ENCODE results near the gene CREB3L1.
"Not testable (repeated sequence)": the region's sequence is repeated elsewhere in the genome, so short reads cannot be mapped to it uniquely, and the experiment has no call there.

CREB3L1 gene

GRCh38 chr11:46253258-46254132 is 24.0 kb upstream of the CREB3L1 start:
- Histone ChIP-seq H3K27ac (ENCODE audit: insufficient read depth in 1 of 2, low read depth in 1 of 2, low read length in 2 of 2, poor library complexity in 1 of 2, severe bottlenecking in 2 of 2) (no peak overlapping the region), H3K36me3 (ENCODE audit: control insufficient read depth in 4 of 4, insufficient read depth in 4 of 4, low read length in 3 of 4) (no peaks in the 10 kb centered on the region), H3K4me1 (ENCODE audit: control extremely low read depth in 1 of 4, control insufficient read depth in 4 of 4, insufficient read depth in 4 of 4, low read length in 3 of 4) (peaks cover 0 to 8% (median under 1%) of the 10 kb centered on the region in 4 experiments), H3K4me3 (ENCODE audit: control insufficient read depth in 1 of 7, extremely low read depth in 1 of 7, insufficient read depth in 4 of 7, low read depth in 2 of 7, low read length in 6 of 7) (no peak overlapping the region), H3K9me3 (ENCODE audit: control extremely low read depth in 1 of 5, control insufficient read depth in 4 of 5, insufficient read depth in 2 of 5, low read depth in 1 of 5, low read length in 4 of 5) (no peaks in the 10 kb centered on the region), H3K27me3 (replicated peaks in 2 of 5; ENCODE audit: control insufficient read depth in 4 of 5, insufficient read depth in 5 of 5, low read length in 4 of 5) (no peaks in the 10 kb centered on the region)
- WGBS (ENCODE audit: insufficient coverage), result 96% methylated on average over 11 of the region's 13 CpGs
- POLR2A ChIA-PET, result no interaction called here
- CTCF ChIA-PET, result interaction anchor here (0.6 to 0.9 kb wide), 2 partner anchors 14 to 15 kb away, joined by 3 read pairs; no protein-coding TSS in a partner anchor
- DNase-seq, result no peak

GRCh38 chr11:46254133-46254491 is 23.4 kb upstream of the CREB3L1 start:
- POLR2A ChIA-PET, result no interaction called here

GRCh38 chr11:46256540-46257001 is 20.9 kb upstream of the CREB3L1 start:
- Histone ChIP-seq H3K4me1 (ENCODE audit: control extremely low read depth in 1 of 4, control insufficient read depth in 4 of 4, insufficient read depth in 4 of 4, low read length in 3 of 4) (peaks cover 0 to 8% (median 0%) of the 10 kb centered on the region in 4 experiments), H3K36me3 (ENCODE audit: control insufficient read depth in 4 of 4, insufficient read depth in 4 of 4, low read length in 3 of 4) (no peaks in the 10 kb centered on the region), H3K9me3 (ENCODE audit: control extremely low read depth in 1 of 5, control insufficient read depth in 4 of 5, insufficient read depth in 2 of 5, low read depth in 1 of 5, low read length in 4 of 5) (no peaks in the 10 kb centered on the region), H3K27ac (ENCODE audit: insufficient read depth in 1 of 2, low read depth in 1 of 2, low read length in 2 of 2, poor library complexity in 1 of 2, severe bottlenecking in 2 of 2) (no peak overlapping the region), H3K4me3 (ENCODE audit: control insufficient read depth in 1 of 7, extremely low read depth in 1 of 7, insufficient read depth in 4 of 7, low read depth in 2 of 7, low read length in 6 of 7) (no peak overlapping the region), H3K27me3 (replicated peaks in 2 of 5; ENCODE audit: control insufficient read depth in 4 of 5, insufficient read depth in 5 of 5, low read length in 4 of 5) (no peaks in the 10 kb centered on the region)
- DNase-seq, result no peak
- WGBS (ENCODE audit: insufficient coverage), result 100% methylated on average over 3 of the region's 3 CpGs
- POLR2A ChIA-PET, result no interaction called here
- CTCF ChIA-PET, result interaction anchor here (1.2 kb wide), 1 partner anchor 21 kb away, joined by 4 read pairs; the partner anchor contains the start of gene CREB3L1

More at GRCh38 chr11:46254133-46254491, 23.4 kb upstream of the CREB3L1 start:
- Histone ChIP-seq H3K9me3 (ENCODE audit: control extremely low read depth in 1 of 5, control insufficient read depth in 4 of 5, insufficient read depth in 2 of 5, low read depth in 1 of 5, low read length in 4 of 5) (no peaks in the 10 kb centered on the region), H3K36me3 (ENCODE audit: control insufficient read depth in 4 of 4, insufficient read depth in 4 of 4, low read length in 3 of 4) (no peaks in the 10 kb centered on the region), H3K4me1 (ENCODE audit: control extremely low read depth in 1 of 4, control insufficient read depth in 4 of 4, insufficient read depth in 4 of 4, low read length in 3 of 4) (peaks cover 0 to 8% (median under 1%) of the 10 kb centered on the region in 4 experiments), H3K27ac (ENCODE audit: insufficient read depth in 1 of 2, low read depth in 1 of 2, low read length in 2 of 2, poor library complexity in 1 of 2, severe bottlenecking in 2 of 2) (no peak overlapping the region), H3K27me3 (replicated peaks in 2 of 5; ENCODE audit: control insufficient read depth in 4 of 5, insufficient read depth in 5 of 5, low read length in 4 of 5) (no peaks in the 10 kb centered on the region), H3K4me3 (ENCODE audit: control insufficient read depth in 1 of 7, extremely low read depth in 1 of 7, insufficient read depth in 4 of 7, low read depth in 2 of 7, low read length in 6 of 7) (no peak overlapping the region)
- 95% methylated on average over 8 of the region's 9 CpGs for WGBS (ENCODE audit: insufficient coverage)
- CTCF ChIA-PET, result interaction anchor here (0.6 to 0.9 kb wide), 2 partner anchors 14 to 16 kb away, joined by 3 read pairs; no protein-coding TSS in a partner anchor
- no peak for DNase-seq

GRCh38 chr11:46259347-46259746 is 18.1 kb upstream of the CREB3L1 start:
- H3K27me3 ChIP-seq (replicated peaks in 2 of 5; ENCODE audit: control insufficient read depth in 4 of 5, insufficient read depth in 5 of 5, low read length in 4 of 5); DNase-seq; POLR2A ChIA-PET; H3K36me3 ChIP-seq (ENCODE audit: control insufficient read depth in 4 of 4, insufficient read depth in 4 of 4, low read length in 3 of 4); H3K4me3 ChIP-seq (ENCODE audit: control insufficient read depth in 1 of 7, extremely low read depth in 1 of 7, insufficient read depth in 4 of 7, low read depth in 2 of 7, low read length in 6 of 7); H3K4me1 ChIP-seq (ENCODE audit: control extremely low read depth in 1 of 4, control insufficient read depth in 4 of 4, insufficient read depth in 4 of 4, low read length in 3 of 4); H3K9me3 ChIP-seq (ENCODE audit: control extremely low read depth in 1 of 5, control insufficient read depth in 4 of 5, insufficient read depth in 2 of 5, low read depth in 1 of 5, low read length in 4 of 5); H3K27ac ChIP-seq (ENCODE audit: insufficient read depth in 1 of 2, low read depth in 1 of 2, low read length in 2 of 2, poor library complexity in 1 of 2, severe bottlenecking in 2 of 2): not testable (repeated sequence)
- WGBS (ENCODE audit: insufficient coverage), result 92% methylated on average over 3 of the region's 5 CpGs
- CTCF ChIA-PET, result interaction anchor here (1.0 to 2.1 kb wide), 5 partner anchors 9 to 50 kb away, joined by 3 to 4 read pairs (median 3); no protein-coding TSS in a partner anchor

GRCh38 chr11:46259971-46260560 is 17.4 kb upstream of the CREB3L1 start:
- Histone ChIP-seq H3K27ac (ENCODE audit: insufficient read depth in 1 of 2, low read depth in 1 of 2, low read length in 2 of 2, poor library complexity in 1 of 2, severe bottlenecking in 2 of 2) (no peak overlapping the region), H3K4me3 (ENCODE audit: control insufficient read depth in 1 of 7, extremely low read depth in 1 of 7, insufficient read depth in 4 of 7, low read depth in 2 of 7, low read length in 6 of 7) (no peak overlapping the region), H3K9me3 (ENCODE audit: control extremely low read depth in 1 of 5, control insufficient read depth in 4 of 5, insufficient read depth in 2 of 5, low read depth in 1 of 5, low read length in 4 of 5) (no peaks in the 10 kb centered on the region), H3K4me1 (ENCODE audit: control extremely low read depth in 1 of 4, control insufficient read depth in 4 of 4, insufficient read depth in 4 of 4, low read length in 3 of 4) (peaks cover 0 to 8% (median 0%) of the 10 kb centered on the region in 4 experiments), H3K27me3 (replicated peaks in 2 of 5; ENCODE audit: control insufficient read depth in 4 of 5, insufficient read depth in 5 of 5, low read length in 4 of 5) (no peaks in the 10 kb centered on the region), H3K36me3 (ENCODE audit: control insufficient read depth in 4 of 4, insufficient read depth in 4 of 4, low read length in 3 of 4) (no peaks in the 10 kb centered on the region)
- no peak for DNase-seq
- 97% methylated on average over 5 of the region's 10 CpGs for WGBS (ENCODE audit: insufficient coverage)
- ChIA-PET POLR2A (no interaction called here), CTCF (interaction anchor here (1.0 to 2.1 kb wide), 5 partner anchors 10 to 50 kb away, joined by 3 to 4 read pairs (median 3); no protein-coding TSS in a partner anchor)

- CTCF ChIA-PET, result no interaction called here
- POLR2A ChIA-PET, result no interaction called here
- WGBS (ENCODE audit: insufficient coverage), result 100% methylated on average over 3 of the region's 3 CpGs
- Histone ChIP-seq H3K4me3 (ENCODE audit: control insufficient read depth in 1 of 7, extremely low read depth in 1 of 7, insufficient read depth in 4 of 7, low read depth in 2 of 7, low read length in 6 of 7) (no peak overlapping the region), H3K4me1 (ENCODE audit: control extremely low read depth in 1 of 4, control insufficient read depth in 4 of 4, insufficient read depth in 4 of 4, low read length in 3 of 4) (peaks cover 0 to 4% (median 2%) of the 10 kb centered on the region in 4 experiments), H3K27ac (ENCODE audit: insufficient read depth in 1 of 2, low read depth in 1 of 2, low read length in 2 of 2, poor library complexity in 1 of 2, severe bottlenecking in 2 of 2) (no peak overlapping the region), H3K9me3 (ENCODE audit: control extremely low read depth in 1 of 5, control insufficient read depth in 4 of 5, insufficient read depth in 2 of 5, low read depth in 1 of 5, low read length in 4 of 5) (no peaks in the 10 kb centered on the region), H3K36me3 (ENCODE audit: control insufficient read depth in 4 of 4, insufficient read depth in 4 of 4, low read length in 3 of 4) (no peaks in the 10 kb centered on the region), H3K27me3 (replicated peaks in 2 of 5; ENCODE audit: control insufficient read depth in 4 of 5, insufficient read depth in 5 of 5, low read length in 4 of 5) (no peaks in the 10 kb centered on the region)
- DNase-seq, result no peak
Measured at GRCh38 chr11:46263120-46263519, 14.3 kb upstream of the CREB3L1 start.

- no peak overlapping the region for H3K4me3 ChIP-seq (ENCODE audit: control insufficient read depth in 1 of 7, extremely low read depth in 1 of 7, insufficient read depth in 4 of 7, low read depth in 2 of 7, low read length in 6 of 7)
- H3K9me3 ChIP-seq (ENCODE audit: control extremely low read depth in 1 of 5, control insufficient read depth in 4 of 5, insufficient read depth in 2 of 5, low read depth in 1 of 5, low read length in 4 of 5), result no peaks in the 10 kb centered on the region
- no peak for DNase-seq
- H3K36me3 ChIP-seq (ENCODE audit: control insufficient read depth in 4 of 4, insufficient read depth in 4 of 4, low read length in 3 of 4), result no peaks in the 10 kb centered on the region
- WGBS (ENCODE audit: insufficient coverage), result 98% methylated on average over 4 of the region's 4 CpGs
- POLR2A ChIA-PET, result no interaction called here
- no peak overlapping the region for H3K27ac ChIP-seq (ENCODE audit: insufficient read depth in 1 of 2, low read depth in 1 of 2, low read length in 2 of 2, poor library complexity in 1 of 2, severe bottlenecking in 2 of 2)
- H3K4me1 ChIP-seq (ENCODE audit: control extremely low read depth in 1 of 4, control insufficient read depth in 4 of 4, insufficient read depth in 4 of 4, low read length in 3 of 4), result peaks cover 0 to 7% (median 3%) of the 10 kb centered on the region in 4 experiments
- CTCF ChIA-PET, result no interaction called here
- H3K27me3 ChIP-seq (replicated peaks in 2 of 5; ENCODE audit: control insufficient read depth in 4 of 5, insufficient read depth in 5 of 5, low read length in 4 of 5), result no peaks in the 10 kb centered on the region
Measured at GRCh38 chr11:46264030-46264429, 13.4 kb upstream of the CREB3L1 start.

Measured in common myeloid progenitor, CD34-positive (primary cell).